ENCODE results near the gene LOX. TPM values are rescaled to one million over a fixed set of nuclear protein-coding genes. Genes with fewer than 3 reads are reported as not detected.

The LOX gene
- total and polyA plus RNA-seq, 9 of the 15 experiments (the other 6 are each of a cell fraction or from before 2014, with no cell fraction given) = 0.06 to 0.09 TPM; not detected in 7

DNA sequence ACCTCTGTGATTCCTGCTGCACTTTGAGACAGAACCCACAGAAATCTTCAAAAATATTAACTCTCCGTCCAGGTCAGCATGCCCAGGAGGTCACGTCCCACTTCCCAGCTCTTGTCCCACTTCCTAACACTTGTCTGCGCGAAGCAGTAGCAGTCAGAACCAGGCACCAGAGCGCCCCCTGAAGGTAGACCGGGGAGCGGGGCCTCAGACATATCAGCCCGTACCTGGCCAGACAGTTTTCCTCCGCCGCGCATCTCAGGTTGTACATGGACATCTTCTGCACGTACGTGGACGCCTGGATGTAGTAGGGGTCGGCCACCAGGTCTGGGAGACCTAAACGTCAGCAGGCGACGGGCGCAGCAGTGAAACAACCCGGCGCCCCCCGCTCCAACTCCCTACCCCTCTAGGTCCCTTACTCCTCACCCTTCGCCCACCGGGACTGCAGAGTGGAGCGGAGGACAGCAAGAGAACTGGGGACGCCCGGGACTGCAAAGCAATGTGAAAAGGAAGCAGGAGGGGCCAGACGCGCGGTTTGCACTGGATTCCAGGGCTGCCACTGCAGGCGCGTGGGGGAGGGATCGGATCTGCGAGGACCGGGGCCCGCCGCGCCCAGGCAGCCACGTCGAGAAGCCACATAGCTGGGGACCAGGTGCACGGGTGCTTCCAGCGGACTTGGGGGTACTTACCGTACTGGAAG, 1.2 kb downstream of the LOX start:
- H3K27ac ChIP-seq (ENCODE audit: extremely low read depth, low read depth, low read length) = no peak overlapping the region
- H3K36me3 ChIP-seq (ENCODE audit: control insufficient read depth, insufficient read depth, low read length) = no peaks in the 10 kb centered on the region
- no peaks in the 10 kb centered on the region for H3K27me3 ChIP-seq (ENCODE audit: control insufficient read depth in 2 of 2, insufficient read depth in 2 of 2, low read length in 2 of 2)
- ChIA-PET POLR2A (no interaction called here), CTCF (ENCODE audit: low intra/inter-chr PET ratio) (no interaction called here)
- BruUV-seq (replicated peaks) = no TSS peak
- FAIRE-seq (no peak), DNase-seq (ENCODE audit: extremely low read depth in 1 of 4, low spot score in 3 of 4) (no peak), ATAC-seq (no peak)
- intact Hi-C loops (cut with micrococcal nuclease) (no loop called here), in situ Hi-C loops (cut with MboI) (no loop called here)
- H3K9me3 ChIP-seq (replicated peaks; ENCODE audit: control insufficient read depth, insufficient read depth, low read depth, low read length) = no peaks in the 10 kb centered on the region
- H3K79me2 ChIP-seq (ENCODE audit: control insufficient read depth, insufficient read depth, low read length) = no peaks in the 10 kb centered on the region
- H3K4me3 ChIP-seq = no peak overlapping the region
- no peak overlapping the region for H3K4me2 ChIP-seq (ENCODE audit: insufficient read depth, low read length)
- no peaks in the 10 kb centered on the region for H3K4me1 ChIP-seq (replicated peaks in 1 of 2; ENCODE audit: control insufficient read depth in 2 of 2, insufficient read depth in 2 of 2, low read length in 2 of 2)
- H3K9ac ChIP-seq (ENCODE audit: insufficient read depth in 1 of 2, low read depth in 2 of 2, low read length in 2 of 2) = no peak overlapping the region
- no peaks in the 10 kb centered on the region for H3K9me1 ChIP-seq (ENCODE audit: control insufficient read depth, insufficient read depth, low read length)
- 82% methylated on average over 31 of the region's 43 CpGs for WGBS (ENCODE audit: insufficient coverage, low coverage, missing lambda C conversion rate)
- no peaks in the 10 kb centered on the region for H4K20me1 ChIP-seq (replicated peaks; ENCODE audit: control insufficient read depth, insufficient read depth, low read length)
- no peak for TF ChIP-seq CXXC5 (CRISPR knock-in tag; IDR thresholded peaks at IDR 0.05)
- no peak for TF ChIP-seq CREB1 (IDR thresholded peaks at IDR 0.05)
- TF ChIP-seq CREB1 (CRISPR knock-in tag; IDR thresholded peaks at IDR 0.05) = no peak
- TF ChIP-seq, protein P1, sequence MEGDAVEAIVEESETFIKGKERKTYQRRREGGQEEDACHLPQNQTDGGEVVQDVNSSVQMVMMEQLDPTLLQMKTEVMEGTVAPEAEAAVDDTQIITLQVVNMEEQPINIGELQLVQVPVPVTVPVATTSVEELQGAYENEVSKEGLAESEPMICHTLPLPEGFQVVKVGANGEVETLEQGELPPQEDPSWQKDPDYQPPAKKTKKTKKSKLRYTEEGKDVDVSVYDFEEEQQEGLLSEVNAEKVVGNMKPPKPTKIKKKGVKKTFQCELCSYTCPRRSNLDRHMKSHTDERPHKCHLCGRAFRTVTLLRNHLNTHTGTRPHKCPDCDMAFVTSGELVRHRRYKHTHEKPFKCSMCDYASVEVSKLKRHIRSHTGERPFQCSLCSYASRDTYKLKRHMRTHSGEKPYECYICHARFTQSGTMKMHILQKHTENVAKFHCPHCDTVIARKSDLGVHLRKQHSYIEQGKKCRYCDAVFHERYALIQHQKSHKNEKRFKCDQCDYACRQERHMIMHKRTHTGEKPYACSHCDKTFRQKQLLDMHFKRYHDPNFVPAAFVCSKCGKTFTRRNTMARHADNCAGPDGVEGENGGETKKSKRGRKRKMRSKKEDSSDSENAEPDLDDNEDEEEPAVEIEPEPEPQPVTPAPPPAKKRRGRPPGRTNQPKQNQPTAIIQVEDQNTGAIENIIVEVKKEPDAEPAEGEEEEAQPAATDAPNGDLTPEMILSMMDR (IDR thresholded peaks at IDR 0.05 in 2 of 3, conservative IDR thresholded peaks at IDR 0.05 in 1 of 3; ENCODE audit: insufficient read depth in 2 of 3, low read depth in 1 of 3, low read length in 3 of 3) = 0 out of 6 replicates have a peak, but pooled peaks of 1 of the 3 experiments have one; percentile 12
- H2AFZ ChIP-seq (ENCODE audit: low read depth, low read length) = no peak overlapping the region

Measured in K562 (cell line).